Pulmonary artery endothelial cell (primary cell): ENCODE results near the gene MAP3K2. TPM values are rescaled to one million over a fixed set of nuclear protein-coding genes. Genes with fewer than 3 reads are reported as not detected.
"Not testable (repeated sequence)": the region's sequence is repeated elsewhere in the genome, so short reads cannot be mapped to it uniquely, and the experiment has no call there.

ENCODE experiments used
- DNase-seq: peaks from one replicate; pipeline ENCODE4 v3.0.0-alpha.2; 2011; ENCODE audit warnings: low read depth, low spot score
- total RNA-seq: library from RNA; depleted of rRNA; stranded (reverse); fragments of >200 nt; gene quantifications from 2 replicates; pipeline ENCODE4 v1.2.3, GENCODE V29; 2014

Gene MAP3K2
- total RNA-seq, 1 donor from 2014 or later: 16.9 TPM

DNA sequence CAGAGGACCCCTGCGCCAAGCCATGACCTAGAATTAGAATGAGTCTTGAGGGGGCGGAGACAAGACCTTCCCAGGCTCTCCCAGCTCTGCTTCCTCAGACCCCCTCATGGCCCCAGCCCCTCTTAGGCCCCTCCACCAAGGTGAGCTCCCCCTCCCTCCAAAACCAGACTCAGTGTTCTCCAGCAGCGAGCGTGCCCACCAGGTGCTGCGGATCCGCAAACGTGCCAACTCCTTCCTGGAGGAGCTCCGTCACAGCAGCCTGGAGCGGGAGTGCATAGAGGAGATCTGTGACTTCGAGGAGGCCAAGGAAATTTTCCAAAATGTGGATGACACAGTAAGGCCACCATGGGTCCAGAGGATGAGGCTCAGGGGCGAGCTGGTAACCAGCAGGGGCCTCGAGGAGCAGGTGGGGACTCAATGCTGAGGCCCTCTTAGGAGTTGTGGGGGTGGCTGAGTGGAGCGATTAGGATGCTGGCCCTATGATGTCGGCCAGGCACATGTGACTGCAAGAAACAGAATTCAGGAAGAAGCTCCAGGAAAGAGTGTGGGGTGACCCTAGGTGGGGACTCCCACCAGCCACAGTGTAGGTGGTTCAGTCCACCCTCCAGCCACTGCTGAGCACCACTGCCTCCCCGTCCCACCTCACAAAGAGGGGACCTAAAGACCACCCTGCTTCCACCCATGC, 33.5 kb upstream of the MAP3K2 start:
- no peak for DNase-seq

DNA sequence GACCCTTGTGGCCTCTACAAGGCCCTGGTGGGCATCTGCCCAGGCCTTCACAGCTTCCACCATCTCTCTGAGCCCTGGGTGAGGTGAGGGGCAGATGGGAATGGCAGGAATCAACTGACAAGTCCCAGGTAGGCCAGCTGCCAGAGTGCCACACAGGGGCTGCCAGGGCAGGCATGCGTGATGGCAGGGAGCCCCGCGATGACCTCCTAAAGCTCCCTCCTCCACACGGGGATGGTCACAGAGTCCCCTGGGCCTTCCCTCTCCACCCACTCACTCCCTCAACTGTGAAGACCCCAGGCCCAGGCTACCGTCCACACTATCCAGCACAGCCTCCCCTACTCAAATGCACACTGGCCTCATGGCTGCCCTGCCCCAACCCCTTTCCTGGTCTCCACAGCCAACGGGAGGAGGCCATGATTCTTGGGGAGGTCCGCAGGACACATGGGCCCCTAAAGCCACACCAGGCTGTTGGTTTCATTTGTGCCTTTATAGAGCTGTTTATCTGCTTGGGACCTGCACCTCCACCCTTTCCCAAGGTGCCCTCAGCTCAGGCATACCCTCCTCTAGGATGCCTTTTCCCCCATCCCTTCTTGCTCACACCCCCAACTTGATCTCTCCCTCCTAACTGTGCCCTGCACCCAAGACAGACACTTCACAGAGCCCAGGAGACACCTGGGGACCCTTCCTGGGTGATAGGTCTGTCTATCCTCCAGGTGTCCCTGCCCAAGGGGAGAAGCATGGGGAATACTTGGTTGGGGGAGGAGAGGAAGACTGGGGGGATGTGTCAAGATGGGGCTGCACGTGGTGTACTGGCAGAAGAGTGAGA, 32.5 kb upstream of the MAP3K2 start:
- no peak for DNase-seq

DNA sequence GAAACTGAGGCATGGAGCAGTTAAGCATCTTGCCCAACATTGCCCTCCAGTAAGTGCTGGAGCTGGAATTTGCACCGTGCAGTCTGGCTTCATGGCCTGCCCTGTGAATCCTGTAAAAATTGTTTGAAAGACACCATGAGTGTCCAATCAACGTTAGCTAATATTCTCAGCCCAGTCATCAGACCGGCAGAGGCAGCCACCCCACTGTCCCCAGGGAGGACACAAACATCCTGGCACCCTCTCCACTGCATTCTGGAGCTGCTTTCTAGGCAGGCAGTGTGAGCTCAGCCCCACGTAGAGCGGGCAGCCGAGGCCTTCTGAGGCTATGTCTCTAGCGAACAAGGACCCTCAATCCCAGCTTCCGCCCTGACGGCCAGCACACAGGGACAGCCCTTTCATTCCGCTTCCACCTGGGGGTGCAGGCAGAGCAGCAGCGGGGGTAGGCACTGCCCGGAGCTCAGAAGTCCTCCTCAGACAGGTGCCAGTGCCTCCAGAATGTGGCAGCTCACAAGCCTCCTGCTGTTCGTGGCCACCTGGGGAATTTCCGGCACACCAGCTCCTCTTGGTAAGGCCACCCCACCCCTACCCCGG, 31.8 kb upstream of the MAP3K2 start:
- no peak for DNase-seq

DNA sequence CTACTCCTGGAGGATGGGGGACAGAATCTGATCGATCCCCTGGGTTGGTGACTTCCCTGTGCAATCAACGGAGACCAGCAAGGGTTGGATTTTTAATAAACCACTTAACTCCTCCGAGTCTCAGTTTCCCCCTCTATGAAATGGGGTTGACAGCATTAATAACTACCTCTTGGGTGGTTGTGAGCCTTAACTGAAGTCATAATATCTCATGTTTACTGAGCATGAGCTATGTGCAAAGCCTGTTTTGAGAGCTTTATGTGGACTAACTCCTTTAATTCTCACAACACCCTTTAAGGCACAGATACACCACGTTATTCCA, 31.3 kb upstream of the MAP3K2 start:
- DNase-seq: no peak

DNA sequence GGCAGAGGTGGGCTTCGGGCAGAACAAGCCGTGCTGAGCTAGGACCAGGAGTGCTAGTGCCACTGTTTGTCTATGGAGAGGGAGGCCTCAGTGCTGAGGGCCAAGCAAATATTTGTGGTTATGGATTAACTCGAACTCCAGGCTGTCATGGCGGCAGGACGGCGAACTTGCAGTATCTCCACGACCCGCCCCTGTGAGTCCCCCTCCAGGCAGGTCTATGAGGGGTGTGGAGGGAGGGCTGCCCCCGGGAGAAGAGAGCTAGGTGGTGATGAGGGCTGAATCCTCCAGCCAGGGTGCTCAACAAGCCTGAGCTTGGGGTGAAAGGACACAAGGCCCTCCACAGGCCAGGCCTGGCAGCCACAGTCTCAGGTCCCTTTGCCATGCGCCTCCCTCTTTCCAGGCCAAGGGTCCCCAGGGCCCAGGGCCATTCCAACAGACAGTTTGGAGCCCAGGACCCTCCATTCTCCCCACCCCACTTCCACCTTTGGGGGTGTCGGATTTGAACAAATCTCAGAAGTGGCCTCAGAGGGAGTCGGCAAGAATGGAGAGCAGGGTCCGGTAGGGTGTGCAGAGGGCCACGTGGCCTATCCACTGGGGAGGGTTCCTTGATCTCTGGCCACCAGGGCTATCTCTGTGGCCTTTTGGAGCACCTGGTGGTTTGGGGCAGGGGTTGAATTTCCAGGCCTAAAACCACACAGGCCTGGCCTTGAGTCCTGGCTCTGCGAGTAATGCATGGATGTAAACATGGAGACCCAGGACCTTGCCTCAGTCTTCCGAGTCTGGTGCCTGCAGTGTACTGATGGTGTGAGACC, 30.7 kb upstream of the MAP3K2 start, which contains the start of gene PROC:
PROC (plus strand) TSS at position 128 of the 812 bp plus-strand sequence. CDS start 1,516 bp downstream, outside the sequence.
- no peak for DNase-seq

DNA sequence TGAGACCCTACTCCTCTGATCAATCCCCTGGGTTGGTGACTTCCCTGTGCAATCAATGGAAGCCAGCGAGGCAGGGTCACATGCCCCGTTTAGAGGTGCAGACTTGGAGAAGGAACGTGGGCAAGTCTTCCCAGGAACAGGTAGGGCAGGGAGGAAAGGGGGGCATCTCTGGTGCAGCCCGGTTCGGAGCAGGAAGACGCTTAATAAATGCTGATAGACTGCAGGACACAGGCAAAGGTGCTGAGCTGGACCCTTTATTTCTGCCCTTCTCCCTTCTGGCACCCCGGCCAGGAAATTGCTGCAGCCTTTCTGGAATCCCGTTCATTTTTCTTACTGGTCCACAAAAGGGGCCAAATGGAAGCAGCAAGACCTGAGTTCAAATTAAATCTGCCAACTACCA, 29.6 kb upstream of the MAP3K2 start:
- DNase-seq: no peak

DNA sequence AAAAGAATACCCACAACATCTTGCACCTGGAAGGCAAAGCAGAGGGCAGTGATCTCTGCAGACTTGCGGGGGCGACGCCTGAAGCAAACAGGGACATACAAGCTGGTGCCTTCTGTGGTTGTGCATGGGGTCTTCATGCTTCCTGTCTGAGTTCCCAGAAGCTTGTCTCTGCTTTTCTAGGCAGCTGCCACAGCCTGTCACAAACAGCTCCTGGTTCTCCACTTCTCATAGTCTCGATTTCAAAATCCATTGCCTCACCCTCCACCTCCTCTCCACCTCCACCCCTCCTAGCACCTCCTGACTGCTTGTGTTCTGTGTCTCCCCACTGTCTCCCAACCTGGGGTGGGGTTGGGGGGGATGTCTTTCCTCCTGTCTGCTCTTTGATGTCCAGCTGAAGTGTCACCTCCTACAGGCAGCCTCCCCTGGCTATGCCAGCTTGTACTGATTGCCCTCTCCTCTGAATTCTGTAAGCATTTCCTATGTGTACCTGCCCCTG, 28.8 kb upstream of the MAP3K2 start:
- DNase-seq: no peak

DNA sequence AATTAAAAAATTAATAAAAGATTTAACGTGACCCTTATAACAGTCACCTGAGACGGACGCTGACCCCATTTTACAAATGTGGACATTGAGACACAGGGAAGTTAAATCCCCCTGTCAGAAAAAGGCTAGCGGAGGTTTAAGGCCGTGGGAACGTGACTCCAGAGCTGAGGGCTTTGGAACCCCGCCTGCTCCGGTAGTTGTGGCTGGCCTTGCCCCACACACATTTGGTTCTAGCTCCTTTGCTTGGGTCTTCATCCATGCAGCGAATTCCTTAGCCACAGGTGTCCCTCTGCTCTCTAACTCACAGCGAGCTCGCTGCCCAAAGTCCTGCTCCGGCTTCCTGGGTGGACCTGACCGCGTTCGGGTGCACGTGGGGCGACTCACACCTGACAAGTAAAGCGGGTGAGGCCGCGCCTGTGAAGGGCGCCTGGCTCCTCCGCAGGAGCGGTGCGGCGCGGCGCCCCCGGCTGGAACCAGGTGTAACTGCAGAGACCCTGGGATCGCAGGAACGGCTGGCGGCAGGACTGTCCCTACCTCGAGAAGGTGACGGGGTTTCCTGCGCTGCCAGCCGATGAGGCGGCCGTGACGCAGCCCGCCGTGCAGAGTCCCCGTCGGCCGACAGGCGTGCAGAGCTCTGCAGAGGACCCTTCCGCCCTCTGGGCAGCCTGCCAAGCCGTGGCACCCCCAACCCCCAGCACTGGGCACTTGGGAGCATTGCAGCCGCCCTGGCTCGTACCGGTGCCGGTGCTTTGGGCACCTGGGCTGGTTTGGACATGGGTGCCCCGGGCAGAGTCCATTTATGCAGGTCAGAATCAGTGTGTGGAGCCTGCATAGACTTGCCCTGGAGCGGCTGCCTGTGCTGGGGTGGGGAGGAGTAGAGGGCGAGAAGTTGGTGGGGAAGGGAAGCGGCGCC, 28.1 kb upstream of the MAP3K2 start:
- DNase-seq: no peak

DNA sequence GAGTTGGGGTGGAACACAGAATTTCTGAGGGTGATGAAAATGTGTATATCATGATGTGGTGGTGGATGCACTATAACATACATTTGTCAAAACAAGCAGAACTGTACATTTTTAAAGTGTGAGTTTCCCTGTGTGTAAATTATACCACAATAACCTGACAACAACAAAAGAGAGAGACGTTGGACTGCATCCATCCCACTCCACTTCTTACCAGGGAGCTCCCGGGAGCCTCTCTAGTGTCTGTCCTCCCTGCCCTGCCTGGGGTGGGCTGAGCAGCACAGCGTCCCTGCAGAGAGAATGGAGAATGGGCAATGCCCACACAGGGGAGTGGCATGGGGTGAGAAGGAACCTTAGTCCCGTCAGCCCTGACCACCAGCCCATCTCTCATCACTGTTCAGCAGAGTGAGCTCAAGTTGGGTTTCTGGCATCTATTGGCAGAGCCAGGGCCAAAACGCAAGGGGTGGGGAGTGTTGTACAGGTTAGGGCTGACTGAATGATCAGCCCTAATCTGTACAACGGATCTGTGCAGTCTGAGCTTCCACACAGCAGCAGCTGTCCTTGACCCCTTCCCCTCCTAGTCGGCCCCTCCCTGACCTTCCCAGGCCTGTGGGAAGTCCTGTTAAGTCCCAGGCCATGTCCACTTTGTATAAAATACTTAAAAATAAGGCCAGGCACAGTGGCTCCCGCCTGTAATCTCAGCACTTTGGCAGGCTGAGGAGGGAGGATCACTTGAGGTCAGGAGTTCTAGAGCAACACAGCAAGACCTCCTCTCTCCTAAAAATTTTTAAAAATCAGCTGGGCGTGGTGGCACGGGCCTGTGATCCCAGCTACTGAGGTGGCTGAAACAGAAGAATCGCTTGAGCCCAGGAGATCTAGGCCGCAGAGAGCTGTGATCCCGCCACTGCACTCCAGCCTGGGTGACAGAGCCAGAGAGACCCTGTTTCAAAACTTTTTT, 27.1 kb upstream of the MAP3K2 start:
- no peak for DNase-seq

DNA sequence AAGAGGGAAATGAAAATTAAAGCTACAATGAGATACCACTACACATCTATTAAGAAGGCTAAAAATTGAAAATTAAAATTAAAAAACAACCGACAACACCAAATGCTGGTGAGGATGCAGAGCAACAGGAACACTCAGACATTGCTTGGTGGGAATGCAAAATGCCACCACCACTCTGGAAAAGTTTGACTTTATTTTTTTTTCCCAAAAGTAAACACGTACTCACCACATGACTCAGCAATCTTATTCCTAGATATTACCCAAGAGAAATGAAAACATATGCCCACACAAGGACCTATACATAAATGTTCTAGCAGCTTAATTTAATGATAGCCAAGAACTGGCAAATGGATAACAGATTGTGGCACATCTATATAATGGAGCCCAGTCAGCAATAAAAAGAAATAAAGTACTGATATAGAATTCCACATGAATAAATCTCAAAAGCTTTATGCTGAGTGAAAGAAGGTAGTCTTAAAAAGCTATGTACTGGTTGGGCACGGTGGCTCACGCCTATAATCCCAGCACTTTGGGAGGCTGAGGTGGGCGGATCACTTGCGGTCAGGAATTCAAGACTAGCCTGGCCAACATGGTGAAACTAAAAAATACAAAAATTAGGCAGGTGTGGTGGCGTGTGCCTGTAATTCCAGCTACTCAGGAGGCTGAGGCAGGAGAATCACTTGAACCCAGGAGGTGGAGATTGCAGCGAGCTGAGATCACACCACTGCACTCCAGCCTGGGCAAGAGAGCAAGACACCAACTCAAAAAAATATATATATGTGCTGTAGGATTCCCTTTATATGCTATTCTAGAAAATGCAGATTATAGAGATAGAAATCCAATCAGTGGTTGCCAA, 26.2 kb upstream of the MAP3K2 start:
- DNase-seq: no peak

DNA sequence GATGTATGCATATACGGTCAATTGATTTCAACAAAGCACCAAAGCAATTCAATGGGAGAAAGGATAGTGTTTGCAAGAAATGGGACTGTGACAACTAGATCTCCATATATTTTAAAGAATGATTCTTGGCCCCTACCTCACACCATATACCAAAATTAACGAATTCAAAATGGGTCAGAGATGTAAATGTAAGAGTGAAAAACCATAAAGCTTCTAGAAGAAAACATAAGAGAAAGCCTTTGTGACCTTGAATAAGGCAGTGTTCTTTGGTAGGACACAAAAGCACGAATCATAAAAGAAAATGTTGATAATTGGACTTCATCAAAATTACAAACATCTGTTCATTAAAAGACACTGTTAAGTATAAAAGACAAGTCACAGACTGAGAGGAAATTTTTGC, 25.4 kb upstream of the MAP3K2 start:
- DNase-seq: no peak

DNA sequence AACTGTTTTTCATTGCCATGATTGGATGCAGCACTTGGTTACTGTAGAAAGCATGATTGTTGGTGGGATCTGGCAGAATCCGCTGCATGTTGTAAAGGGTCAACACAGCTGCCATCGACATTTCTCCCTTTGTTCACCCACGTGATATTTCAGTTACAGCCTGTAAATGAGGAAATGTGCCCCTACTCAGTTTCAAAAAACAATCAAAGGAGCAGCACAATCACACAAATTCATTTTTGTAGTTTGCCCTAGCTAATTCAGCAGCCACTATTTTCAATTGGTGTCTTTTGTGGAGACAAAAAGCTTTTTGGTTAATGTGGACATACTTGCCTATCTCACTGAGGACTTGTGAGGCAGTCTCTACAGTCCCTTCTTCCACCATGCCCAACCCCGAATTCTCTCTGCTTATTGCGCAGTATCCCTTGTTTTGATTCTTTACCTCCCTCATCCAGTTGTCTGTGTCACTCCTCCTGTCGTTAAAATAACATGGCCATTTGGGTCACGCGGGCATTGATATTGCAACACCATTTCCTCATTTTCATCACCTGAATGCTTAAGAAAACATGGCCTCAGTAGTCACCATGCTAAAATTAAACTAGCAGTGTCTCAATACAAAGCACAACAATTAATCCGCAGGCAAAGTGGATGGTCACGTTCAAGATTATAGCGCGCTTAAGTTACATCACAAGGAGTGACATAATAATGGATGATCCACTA, 24.0 kb upstream of the MAP3K2 start:
- no peak for DNase-seq

DNA sequence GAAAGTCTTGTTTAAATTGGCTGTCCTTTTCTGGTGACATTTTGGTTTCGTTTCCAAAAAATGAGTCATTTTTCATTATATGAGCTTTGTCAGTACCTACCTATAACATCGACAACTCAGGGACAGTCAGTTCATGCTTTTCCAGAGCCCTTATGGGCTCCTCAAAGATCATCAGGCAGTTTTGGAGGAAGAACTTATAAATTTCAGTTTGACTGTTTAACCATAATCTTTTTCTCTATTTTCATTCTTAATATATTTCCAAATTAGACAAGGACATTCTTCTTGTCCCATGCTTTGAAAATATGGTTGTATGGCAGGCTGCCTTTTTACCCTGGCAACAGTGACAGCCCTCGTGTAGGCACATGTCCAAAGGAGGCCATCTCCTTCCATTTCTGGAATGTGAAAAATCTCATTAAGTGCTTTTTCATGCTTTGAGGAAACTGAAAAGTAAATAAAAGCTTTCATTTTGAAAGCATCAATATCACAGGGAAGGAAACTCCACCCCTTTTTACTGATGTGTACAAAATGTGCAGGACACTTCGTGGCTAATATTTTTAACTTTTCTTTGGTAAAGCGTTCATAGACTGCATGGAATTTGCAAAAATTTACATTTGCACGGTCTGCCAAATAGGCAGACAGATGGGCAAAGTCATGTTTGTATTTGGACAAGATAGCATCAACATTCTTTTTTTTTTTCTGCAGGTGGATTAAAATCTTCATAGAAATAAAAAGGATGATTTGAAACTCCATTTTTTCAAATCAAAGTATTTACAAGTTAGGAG, 23.3 kb upstream of the MAP3K2 start:
- DNase-seq: no peak

DNA sequence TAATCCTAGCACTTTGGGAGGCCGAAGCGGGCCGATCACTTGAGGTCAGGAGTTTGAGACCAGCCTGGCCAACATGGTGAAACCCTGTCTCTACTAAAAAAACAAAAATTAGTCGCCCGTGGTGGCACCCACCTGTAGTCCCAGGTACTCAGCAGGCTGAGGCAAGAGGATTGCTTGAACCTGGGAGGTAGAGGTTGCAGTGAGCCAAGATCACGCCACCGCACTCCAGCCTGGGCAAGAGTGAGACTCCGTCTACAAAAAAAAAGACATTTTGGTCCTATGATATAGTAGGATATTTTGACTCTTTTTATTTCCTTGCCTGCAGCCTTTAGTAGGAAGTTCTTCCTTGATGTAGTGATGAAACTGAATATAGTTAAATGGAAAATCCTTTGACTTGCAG, 21.9 kb upstream of the MAP3K2 start:
- not testable (repeated sequence) for DNase-seq

DNA sequence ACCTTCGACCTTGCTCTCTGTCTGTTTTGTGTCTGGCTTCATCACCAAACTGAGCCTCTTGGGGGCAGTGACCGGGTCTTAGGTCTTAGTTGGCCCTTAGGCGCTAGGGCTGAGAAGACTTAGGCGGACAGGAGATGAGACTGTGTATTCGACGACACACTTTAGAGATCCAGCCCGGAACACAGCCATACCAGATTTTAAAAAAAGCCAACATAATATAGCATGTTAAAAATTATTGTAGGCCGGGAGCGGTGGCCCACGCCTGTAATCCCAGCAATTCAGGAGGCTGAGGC, 21.0 kb upstream of the MAP3K2 start:
- DNase-seq: no peak

DNA sequence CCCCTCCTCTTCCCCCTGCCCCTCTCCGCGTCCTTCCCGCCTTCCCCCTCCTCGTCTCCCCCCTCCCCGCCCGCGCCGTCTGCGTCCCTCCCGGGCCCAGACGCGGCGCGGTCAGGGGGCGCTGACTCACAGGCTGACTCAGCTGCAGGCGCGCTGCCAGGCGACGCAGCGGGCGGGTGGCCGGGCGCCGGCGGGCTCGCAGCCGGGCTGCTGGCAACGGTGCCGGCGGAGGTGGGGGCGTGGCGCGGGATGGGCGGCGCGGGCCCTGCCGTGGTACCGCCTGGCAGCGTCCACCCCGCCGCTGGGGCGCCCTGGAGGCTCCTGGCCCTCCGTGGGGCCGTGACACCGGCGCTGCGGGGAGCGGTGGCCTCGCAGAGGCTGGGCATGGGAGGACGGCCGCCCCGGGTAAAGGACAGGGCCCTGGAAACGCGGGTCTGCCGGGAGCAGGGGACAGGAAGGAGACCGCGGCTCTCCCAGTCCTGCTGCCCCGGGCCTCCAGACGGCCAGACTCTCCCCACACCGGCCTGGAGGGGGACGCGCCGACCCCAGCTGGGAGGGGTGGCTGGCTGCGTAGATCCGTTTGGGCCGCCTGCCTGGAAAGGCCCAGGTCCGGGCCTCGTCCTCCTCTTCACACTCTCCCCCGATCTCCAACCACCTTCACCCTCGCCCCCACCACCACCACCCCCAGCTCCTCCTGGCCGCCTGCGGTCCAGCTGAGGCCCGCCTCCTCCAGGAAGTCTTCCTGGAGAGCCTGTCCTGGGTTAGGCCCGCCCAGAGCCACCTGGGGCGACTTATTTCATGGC, 20.4 kb upstream of the MAP3K2 start:
- DNase-seq: peak; percentile 61
